Subcutaneous abdominal adipose tissue (tissue), 5 donors: ENCODE measurements around the gene CD47.

Source experiments
- H3K27ac ChIP-seq: one replicate; pipeline ENCODE4 v1.7.0; 2013; ENCODE audit warnings: low read depth, mild to moderate bottlenecking, inconsistent platforms, low read length, moderate library complexity
- H3K27me3 ChIP-seq, 5 donors: one replicate each; pipeline ENCODE4 v1.7.0; 2013; ENCODE audit warnings: low read length in 5 of 5, inconsistent platforms in 1 of 5; ENCODE audit not compliant: control insufficient read depth in 5 of 5, insufficient read depth in 4 of 5
- H3K36me3 ChIP-seq, 5 donors: one replicate each; pipeline ENCODE4 v1.7.0; 2013; ENCODE audit warnings: low read length in 5 of 5; ENCODE audit not compliant: control insufficient read depth in 5 of 5, insufficient read depth in 5 of 5
- H3K4me1 ChIP-seq, 5 donors: one replicate each; pipeline ENCODE4 v1.7.0; 2013; ENCODE audit warnings: low read length in 5 of 5, mild to moderate bottlenecking in 3 of 5, moderate library complexity in 1 of 5; ENCODE audit not compliant: control insufficient read depth in 5 of 5, insufficient read depth in 5 of 5
- H3K4me3 ChIP-seq, 5 donors: one replicate each; pipeline ENCODE4 v1.7.0; 2013; ENCODE audit warnings: low read length in 5 of 5, low read depth in 1 of 5
- H3K9ac ChIP-seq, 5 donors: one replicate each; pipeline ENCODE4 v1.7.0; 2013; ENCODE audit warnings: low read length in 5 of 5, mild to moderate bottlenecking in 4 of 5, moderate library complexity in 3 of 5
- H3K9me3 ChIP-seq, 5 donors: one replicate each; pipeline ENCODE4 v1.7.0; 2013; ENCODE audit warnings: low read length in 5 of 5; ENCODE audit not compliant: control insufficient read depth in 5 of 5
- donor health status: healthy.
- donor health status: healthy.
- donor health status: healthy.
- donor health status: healthy.
- donor health status: healthy.

Gene CD47

DNA sequence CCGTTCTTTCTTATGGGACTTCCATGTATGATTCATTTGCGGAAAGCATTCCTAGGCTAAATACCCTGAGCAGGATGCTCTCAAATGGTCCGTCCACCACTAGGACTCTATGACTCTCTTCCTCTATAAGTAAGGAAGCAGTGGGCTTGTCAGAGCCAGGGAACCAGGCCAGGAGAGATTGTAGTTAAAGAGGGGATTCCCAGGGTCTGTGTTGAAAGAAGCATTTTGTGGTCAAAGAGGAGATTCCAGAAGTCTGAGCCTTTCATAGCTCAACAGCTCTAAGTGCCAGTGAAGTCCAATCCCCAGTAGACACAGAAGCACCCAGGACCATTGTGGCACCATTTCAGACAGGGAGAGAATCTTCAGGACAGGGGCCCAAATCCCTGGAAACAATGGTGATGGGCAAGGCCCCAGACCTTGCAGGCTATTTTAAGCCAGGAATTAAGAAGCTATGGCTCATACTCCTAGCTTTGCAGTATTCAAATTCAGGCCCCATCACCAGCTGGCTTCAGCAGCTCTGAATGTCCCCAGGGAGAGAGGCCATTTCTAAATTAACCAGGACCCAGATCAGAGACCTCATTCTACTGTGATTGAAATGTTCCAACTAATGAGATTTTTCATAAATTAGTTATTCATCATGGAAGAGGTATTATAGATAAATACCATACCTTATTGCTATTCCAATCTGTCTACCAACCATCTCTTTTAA lies 81.7 kb downstream of the CD47 start:
- Histone ChIP-seq H3K4me3 (no peak overlapping the region), H3K4me1 (peaks cover 0 to 11% (median 9%) of the 10 kb centered on the region in 5 donors), H3K9ac (no peak overlapping the region), H3K27me3 (peaks cover 0 to 2% (median 0%) of the 10 kb centered on the region in 5 donors), H3K36me3 (no peaks in the 10 kb centered on the region), H3K9me3 (no peaks in the 10 kb centered on the region), H3K27ac (no peak overlapping the region)

- peaks cover 0 to 11% (median 9%) of the 10 kb centered on the region in 5 donors for H3K4me1 ChIP-seq
- H3K36me3 ChIP-seq = no peaks in the 10 kb centered on the region
- no peaks in the 10 kb centered on the region for H3K9me3 ChIP-seq
- H3K27ac ChIP-seq = no peak overlapping the region
- no peak overlapping the region for H3K9ac ChIP-seq
- no peak overlapping the region for H3K4me3 ChIP-seq
- H3K27me3 ChIP-seq = peaks cover 0 to 2% (median 0%) of the 10 kb centered on the region in 5 donors
Observed at GRCh38 chr3:108008106-108008505, 82.7 kb downstream of the CD47 start.

GRCh38 chr3:108006881-108007331 lies 83.9 kb downstream of the CD47 start:
- Histone ChIP-seq H3K9ac (no peak overlapping the region), H3K9me3 (no peaks in the 10 kb centered on the region), H3K27ac (no peak overlapping the region), H3K4me1 (peaks cover 0 to 12% (median 9%) of the 10 kb centered on the region in 5 donors), H3K4me3 (no peak overlapping the region), H3K36me3 (no peaks in the 10 kb centered on the region), H3K27me3 (peaks cover 0 to 2% (median 0%) of the 10 kb centered on the region in 5 donors)

DNA sequence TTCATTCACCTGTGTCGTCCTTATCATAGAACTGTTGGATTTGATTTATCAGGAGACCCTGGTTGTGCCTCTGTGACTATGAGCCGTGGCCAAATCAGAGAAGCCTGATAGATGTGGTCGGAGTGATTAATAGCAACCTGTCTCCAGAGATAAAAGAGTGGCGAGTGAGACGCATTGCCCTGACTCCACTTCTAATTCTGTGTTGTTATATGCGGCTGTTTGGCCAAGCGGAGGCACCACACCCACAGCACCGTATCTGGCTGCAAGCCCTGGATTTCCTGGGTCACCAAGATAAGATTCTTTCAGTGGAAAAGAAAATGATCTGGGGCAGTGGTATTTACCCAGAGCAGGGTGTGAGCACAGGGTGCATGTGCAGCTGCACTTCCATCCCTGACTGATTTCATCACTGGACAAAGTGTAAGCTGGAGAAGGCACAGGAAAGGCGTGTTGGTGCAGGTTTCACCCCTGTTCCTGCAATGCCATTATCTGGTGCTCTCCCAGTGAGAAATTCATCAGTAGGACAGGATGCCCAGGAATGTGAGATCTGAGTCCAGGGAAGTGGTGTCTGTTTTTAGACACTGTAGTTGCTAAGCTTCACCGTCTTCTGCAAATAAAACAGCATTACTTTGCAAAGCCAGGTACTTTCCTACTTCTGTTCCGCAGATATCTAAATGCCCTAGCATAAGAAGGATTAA lies 84.6 kb downstream of the CD47 start:
- H3K4me3 ChIP-seq = no peak overlapping the region
- peaks cover 0 to 2% (median 0%) of the 10 kb centered on the region in 5 donors for H3K27me3 ChIP-seq
- H3K9ac ChIP-seq = no peak overlapping the region
- H3K4me1 ChIP-seq = peaks cover 0 to 19% (median 14%) of the 10 kb centered on the region in 5 donors
- H3K36me3 ChIP-seq = no peaks in the 10 kb centered on the region
- H3K9me3 ChIP-seq = no peaks in the 10 kb centered on the region
- H3K27ac ChIP-seq = no peak overlapping the region

DNA sequence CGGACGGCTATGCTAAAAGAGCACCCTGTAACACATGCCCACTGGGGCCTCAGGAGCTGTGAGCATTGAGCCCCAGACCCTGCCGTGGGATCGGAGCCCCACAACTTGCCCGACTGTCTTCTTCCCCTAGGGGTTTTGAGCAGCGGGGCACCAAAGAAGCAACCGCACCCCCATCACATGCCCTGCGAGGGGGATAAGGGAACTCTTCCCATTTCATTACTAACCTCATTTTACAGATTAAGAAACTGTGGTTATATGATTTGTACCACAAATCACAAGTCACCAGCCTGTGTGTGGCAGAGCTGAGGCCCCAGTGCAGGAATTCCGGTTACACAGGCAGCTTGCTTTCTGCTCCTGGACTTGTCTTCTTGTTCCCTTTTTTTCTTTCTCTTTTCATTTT lies 86.2 kb downstream of the CD47 start:
- Histone ChIP-seq H3K4me3 (no peak overlapping the region), H3K4me1 (peaks cover 0 to 21% (median 16%) of the 10 kb centered on the region in 5 donors), H3K9me3 (no peaks in the 10 kb centered on the region), H3K27me3 (peaks cover 0 to 2% (median 0%) of the 10 kb centered on the region in 5 donors), H3K27ac (no peak overlapping the region), H3K9ac (no peak overlapping the region), H3K36me3 (no peaks in the 10 kb centered on the region)

DNA sequence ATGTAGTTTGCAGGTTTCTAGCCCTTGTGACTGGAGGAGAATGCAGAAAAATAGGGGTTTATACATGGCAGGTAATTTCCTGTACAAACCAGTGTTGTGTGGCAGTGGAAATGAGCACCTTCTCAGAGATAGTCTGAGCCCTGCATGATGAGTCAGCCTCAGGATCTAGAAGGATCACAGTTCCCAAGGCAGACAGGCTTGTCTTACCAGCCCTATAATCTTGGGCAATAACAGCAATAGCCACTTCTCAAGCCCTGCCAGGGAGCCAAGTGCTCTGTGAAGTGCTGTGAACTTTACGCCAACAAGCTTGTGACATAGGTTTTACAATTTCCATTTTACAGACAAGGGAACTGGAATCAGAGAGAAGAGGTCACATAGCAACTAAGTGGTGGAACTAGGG lies 89.4 kb downstream of the CD47 start:
- H3K9ac ChIP-seq = no peak overlapping the region
- no peaks in the 10 kb centered on the region for H3K27me3 ChIP-seq
- no peaks in the 10 kb centered on the region for H3K9me3 ChIP-seq
- H3K36me3 ChIP-seq = no peaks in the 10 kb centered on the region
- H3K4me3 ChIP-seq = no peak overlapping the region
- peaks cover 0 to 15% (median 13%) of the 10 kb centered on the region in 5 donors for H3K4me1 ChIP-seq
- H3K27ac ChIP-seq = no peak overlapping the region

DNA sequence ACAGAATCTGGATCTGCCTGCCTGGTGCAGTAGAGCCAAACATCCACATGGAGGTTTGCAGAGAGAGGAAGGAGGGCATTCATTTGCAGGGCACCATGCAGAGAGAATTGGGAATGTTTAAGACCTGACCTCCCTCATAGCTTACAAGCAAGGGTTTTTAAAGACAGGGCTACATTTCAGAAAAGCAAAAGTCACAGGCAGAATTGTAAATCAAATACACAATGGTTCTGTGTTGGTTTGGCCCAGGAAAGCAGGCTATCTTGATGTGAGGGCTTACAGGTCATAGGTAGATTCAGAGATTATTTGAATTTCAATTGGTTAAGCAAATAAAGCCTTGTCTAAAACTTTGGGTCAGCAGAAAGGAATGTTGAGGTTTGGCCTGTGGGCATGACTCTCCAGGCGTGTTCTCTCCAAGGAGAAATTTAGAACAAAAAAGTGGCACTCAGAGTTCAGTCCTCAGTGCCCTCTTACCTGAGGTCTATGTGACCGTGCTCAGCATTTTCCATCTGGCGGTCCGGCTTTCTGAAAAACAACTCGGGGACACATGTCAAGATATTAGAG lies 91.5 kb downstream of the CD47 start:
- H3K4me3 ChIP-seq = no peak overlapping the region
- H3K27ac ChIP-seq = no peak overlapping the region
- no peaks in the 10 kb centered on the region for H3K27me3 ChIP-seq
- no peak overlapping the region for H3K9ac ChIP-seq
- peaks cover 0 to 12% (median 7%) of the 10 kb centered on the region in 5 donors for H3K4me1 ChIP-seq
- H3K36me3 ChIP-seq = no peaks in the 10 kb centered on the region
- H3K9me3 ChIP-seq = no peaks in the 10 kb centered on the region

- Histone ChIP-seq H3K9me3 (no peaks in the 10 kb centered on the region), H3K27ac (no peak overlapping the region), H3K4me3 (no peak overlapping the region), H3K4me1 (peaks cover 0 to 12% (median 7%) of the 10 kb centered on the region in 5 donors), H3K36me3 (no peaks in the 10 kb centered on the region), H3K9ac (no peak overlapping the region), H3K27me3 (no peaks in the 10 kb centered on the region)
Observed at GRCh38 chr3:107997671-107998070, 93.2 kb downstream of the CD47 start.

DNA sequence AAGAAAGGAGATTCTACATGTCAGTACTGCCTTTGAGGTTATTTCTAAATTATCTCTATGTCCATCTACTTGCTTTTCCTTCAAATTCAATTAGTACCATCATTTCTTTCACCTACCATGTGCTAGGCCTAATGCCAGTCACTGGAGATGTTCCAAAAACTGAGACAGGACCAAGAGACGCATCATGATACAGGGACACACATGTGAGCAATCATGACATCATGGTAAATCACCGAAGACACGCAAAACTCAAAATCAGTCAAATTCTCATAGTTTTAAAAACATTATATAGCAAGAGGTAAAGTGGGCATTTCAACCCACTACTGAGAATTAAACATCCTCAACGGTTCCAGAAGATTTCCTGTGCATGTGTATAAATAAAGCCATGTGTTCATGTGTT lies 95.0 kb downstream of the CD47 start:
- H3K27ac ChIP-seq = no peak overlapping the region
- H3K9me3 ChIP-seq = no peaks in the 10 kb centered on the region
- H3K27me3 ChIP-seq = no peaks in the 10 kb centered on the region
- no peaks in the 10 kb centered on the region for H3K4me1 ChIP-seq
- no peaks in the 10 kb centered on the region for H3K36me3 ChIP-seq
- no peak overlapping the region for H3K4me3 ChIP-seq
- H3K9ac ChIP-seq = no peak overlapping the region
